ENCODE results near the gene MKI67.
"Not testable (repeated sequence)": the region's sequence is repeated elsewhere in the genome, so short reads cannot be mapped to it uniquely, and the experiment has no call there.

MKI67 gene

GRCh38 chr10:128095027-128095752 is 31.0 kb downstream of the MKI67 start:
- H3K4me2 ChIP-seq (ENCODE audit: insufficient read depth, low read length, poor library complexity, severe bottlenecking): no peak overlapping the region
- H3K9me3 ChIP-seq (replicated peaks in 1 of 2; ENCODE audit: control insufficient read depth in 2 of 2, insufficient read depth in 1 of 2, low read depth in 1 of 2, low read length in 2 of 2): peaks cover 0 to 2% of the 10 kb centered on the region in 2 donors
- H3K36me3 ChIP-seq (replicated peaks in 1 of 2; ENCODE audit: control insufficient read depth in 2 of 2, insufficient read depth in 2 of 2, low read length in 2 of 2): peaks cover 36 to 46% of the 10 kb centered on the region in 2 donors
- no peaks in the 10 kb centered on the region for H3K27me3 ChIP-seq (ENCODE audit: control insufficient read depth in 3 of 3, insufficient read depth in 3 of 3, low read depth in 1 of 3, low read length in 3 of 3)
- no peak overlapping the region for H4K8ac ChIP-seq (ENCODE audit: low read depth, low read length)
- no peak overlapping the region for H3K4ac ChIP-seq (ENCODE audit: low read length)
- peaks cover 0 to 2% of the 10 kb centered on the region in 2 donors for H3K4me1 ChIP-seq (ENCODE audit: control insufficient read depth in 2 of 2, insufficient read depth in 1 of 2, low read depth in 1 of 2, low read length in 2 of 2)
- no peak overlapping the region for H3K18ac ChIP-seq (ENCODE audit: low read length)
- H3K9ac ChIP-seq (ENCODE audit: low read depth, low read length, poor library complexity): no peak overlapping the region
- H3K23ac ChIP-seq (ENCODE audit: low read depth, low read length, poor library complexity): no peak overlapping the region
- no peak overlapping the region for H2AK5ac ChIP-seq (ENCODE audit: low read depth, low read length)
- no peak overlapping the region for H2BK120ac ChIP-seq (ENCODE audit: low read depth, low read length)
- no peak overlapping the region for H3K4me3 ChIP-seq (ENCODE audit: low read length in 2 of 2)
- no peak overlapping the region for H2AFZ ChIP-seq (ENCODE audit: low read length)
- H2BK5ac ChIP-seq (ENCODE audit: low read length): no peak overlapping the region
- H3K27ac ChIP-seq (replicated peaks; ENCODE audit: low read length): no peak overlapping the region
- no peak overlapping the region for H4K91ac ChIP-seq (ENCODE audit: low read depth, low read length, poor library complexity)
- DNase-seq (ENCODE audit: low spot score): no peak
- H2BK15ac ChIP-seq (ENCODE audit: low read length): no peak overlapping the region
- H2BK12ac ChIP-seq (ENCODE audit: low read length): no peak overlapping the region
- WGBS, 2 donors (ENCODE audit: extremely low coverage in 2 of 2, insufficient read length in 2 of 2, insufficient replicate concordance in 1 of 2): no CpG with 5 or more reads among the region's 11 CpGs
- H3K79me1 ChIP-seq (ENCODE audit: low read depth, low read length): no peaks in the 10 kb centered on the region
- H3K14ac ChIP-seq (ENCODE audit: low read length): no peak overlapping the region

- not testable (repeated sequence) for H3K4me2 ChIP-seq (ENCODE audit: insufficient read depth, low read length, poor library complexity, severe bottlenecking); H3K27ac ChIP-seq (replicated peaks; ENCODE audit: low read length); H3K18ac ChIP-seq (ENCODE audit: low read length); H3K79me1 ChIP-seq (ENCODE audit: low read depth, low read length); H3K4ac ChIP-seq (ENCODE audit: low read length); H3K27me3 ChIP-seq (ENCODE audit: control insufficient read depth in 3 of 3, insufficient read depth in 3 of 3, low read depth in 1 of 3, low read length in 3 of 3); H3K4me3 ChIP-seq (ENCODE audit: low read length in 2 of 2); H2BK5ac ChIP-seq (ENCODE audit: low read length); H3K23ac ChIP-seq (ENCODE audit: low read depth, low read length, poor library complexity); H4K91ac ChIP-seq (ENCODE audit: low read depth, low read length, poor library complexity); DNase-seq (ENCODE audit: low spot score); H3K14ac ChIP-seq (ENCODE audit: low read length); H2AK5ac ChIP-seq (ENCODE audit: low read depth, low read length); H3K4me1 ChIP-seq (ENCODE audit: control insufficient read depth in 2 of 2, insufficient read depth in 1 of 2, low read depth in 1 of 2, low read length in 2 of 2); H3K9ac ChIP-seq (ENCODE audit: low read depth, low read length, poor library complexity); H3K9me3 ChIP-seq (replicated peaks in 1 of 2; ENCODE audit: control insufficient read depth in 2 of 2, insufficient read depth in 1 of 2, low read depth in 1 of 2, low read length in 2 of 2); H2BK120ac ChIP-seq (ENCODE audit: low read depth, low read length); H4K8ac ChIP-seq (ENCODE audit: low read depth, low read length); H2BK12ac ChIP-seq (ENCODE audit: low read length); H2AFZ ChIP-seq (ENCODE audit: low read length); H2BK15ac ChIP-seq (ENCODE audit: low read length)
- no CpG with 5 or more reads among the region's 4 CpGs for WGBS, 2 donors (ENCODE audit: extremely low coverage in 2 of 2, insufficient read length in 2 of 2, insufficient replicate concordance in 1 of 2)
- peaks cover 30 to 40% of the 10 kb centered on the region in 2 donors for H3K36me3 ChIP-seq (replicated peaks in 1 of 2; ENCODE audit: control insufficient read depth in 2 of 2, insufficient read depth in 2 of 2, low read length in 2 of 2)
Measured at GRCh38 chr10:128094596-128094995, 31.6 kb downstream of the MKI67 start.

GRCh38 chr10:128092454-128092853 is 33.8 kb downstream of the MKI67 start:
- Histone ChIP-seq H3K4me2 (ENCODE audit: insufficient read depth, low read length, poor library complexity, severe bottlenecking) (no peak overlapping the region), H3K27ac (replicated peaks; ENCODE audit: low read length) (no peak overlapping the region), H2BK120ac (ENCODE audit: low read depth, low read length) (no peak overlapping the region), H4K91ac (ENCODE audit: low read depth, low read length, poor library complexity) (no peak overlapping the region), H3K4me3 (ENCODE audit: low read length in 2 of 2) (no peak overlapping the region), H3K9ac (ENCODE audit: low read depth, low read length, poor library complexity) (no peak overlapping the region), H4K8ac (ENCODE audit: low read depth, low read length) (no peak overlapping the region), H3K14ac (ENCODE audit: low read length) (no peak overlapping the region), H3K23ac (ENCODE audit: low read depth, low read length, poor library complexity) (no peak overlapping the region), H2BK12ac (ENCODE audit: low read length) (no peak overlapping the region), H3K4ac (ENCODE audit: low read length) (no peak overlapping the region), H3K4me1 (ENCODE audit: control insufficient read depth in 2 of 2, insufficient read depth in 1 of 2, low read depth in 1 of 2, low read length in 2 of 2) (peaks cover 0 to 2% of the 10 kb centered on the region in 2 donors), H2BK15ac (ENCODE audit: low read length) (no peak overlapping the region), H3K79me1 (ENCODE audit: low read depth, low read length) (no peaks in the 10 kb centered on the region), H2BK5ac (ENCODE audit: low read length) (no peak overlapping the region), H3K9me3 (replicated peaks in 1 of 2; ENCODE audit: control insufficient read depth in 2 of 2, insufficient read depth in 1 of 2, low read depth in 1 of 2, low read length in 2 of 2) (peaks cover 0 to 4% of the 10 kb centered on the region in 2 donors), H2AK5ac (ENCODE audit: low read depth, low read length) (no peak overlapping the region), H2AFZ (ENCODE audit: low read length) (no peak overlapping the region), H3K27me3 (ENCODE audit: control insufficient read depth in 3 of 3, insufficient read depth in 3 of 3, low read depth in 1 of 3, low read length in 3 of 3) (no peaks in the 10 kb centered on the region), H3K18ac (ENCODE audit: low read length) (no peak overlapping the region), H3K36me3 (replicated peaks in 1 of 2; ENCODE audit: control insufficient read depth in 2 of 2, insufficient read depth in 2 of 2, low read length in 2 of 2) (peaks cover 13 to 19% of the 10 kb centered on the region in 2 donors)
- WGBS, 2 donors (ENCODE audit: extremely low coverage in 2 of 2, insufficient read length in 2 of 2, insufficient replicate concordance in 1 of 2): no CpG with 5 or more reads among the region's 3 CpGs
- no peak for DNase-seq (ENCODE audit: low spot score)

- Histone ChIP-seq H3K14ac (ENCODE audit: low read length) (peak overlapping the region; percentile 38), H2BK12ac (ENCODE audit: low read length) (no peak overlapping the region), H4K91ac (ENCODE audit: low read depth, low read length, poor library complexity) (no peak overlapping the region), H3K4ac (ENCODE audit: low read length) (no peak overlapping the region), H4K8ac (ENCODE audit: low read depth, low read length) (no peak overlapping the region), H2AK5ac (ENCODE audit: low read depth, low read length) (no peak overlapping the region), H3K18ac (ENCODE audit: low read length) (no peak overlapping the region), H3K4me1 (ENCODE audit: control insufficient read depth in 2 of 2, insufficient read depth in 1 of 2, low read depth in 1 of 2, low read length in 2 of 2) (peaks cover 0 to under 1% of the 10 kb centered on the region in 2 donors), H3K27ac (replicated peaks; ENCODE audit: low read length) (no peak overlapping the region), H3K27me3 (ENCODE audit: control insufficient read depth in 3 of 3, insufficient read depth in 3 of 3, low read depth in 1 of 3, low read length in 3 of 3) (no peaks in the 10 kb centered on the region), H3K23ac (ENCODE audit: low read depth, low read length, poor library complexity) (no peak overlapping the region), H2AFZ (ENCODE audit: low read length) (no peak overlapping the region), H2BK5ac (ENCODE audit: low read length) (no peak overlapping the region), H3K79me1 (ENCODE audit: low read depth, low read length) (no peaks in the 10 kb centered on the region), H2BK15ac (ENCODE audit: low read length) (no peak overlapping the region), H3K4me2 (ENCODE audit: insufficient read depth, low read length, poor library complexity, severe bottlenecking) (no peak overlapping the region), H3K9ac (ENCODE audit: low read depth, low read length, poor library complexity) (no peak overlapping the region), H3K9me3 (replicated peaks in 1 of 2; ENCODE audit: control insufficient read depth in 2 of 2, insufficient read depth in 1 of 2, low read depth in 1 of 2, low read length in 2 of 2) (peaks cover 0 to 2% of the 10 kb centered on the region in 2 donors), H3K4me3 (ENCODE audit: low read length in 2 of 2) (no peak overlapping the region), H3K36me3 (replicated peaks in 1 of 2; ENCODE audit: control insufficient read depth in 2 of 2, insufficient read depth in 2 of 2, low read length in 2 of 2) (peaks cover 8 to 11% of the 10 kb centered on the region in 2 donors), H2BK120ac (ENCODE audit: low read depth, low read length) (no peak overlapping the region)
- no CpG with 5 or more reads among the region's 17 CpGs for WGBS, 2 donors (ENCODE audit: extremely low coverage in 2 of 2, insufficient read length in 2 of 2, insufficient replicate concordance in 1 of 2)
- DNase-seq (ENCODE audit: low spot score): no peak
Measured at GRCh38 chr10:128091636-128092210, 34.5 kb downstream of the MKI67 start.
